Activated CD4-positive, alpha-beta memory T cell treated with anti-CD3 and anti-CD28 coated beads, Interleukin-2, amount 10 ng/mL, durations not matched to agents 7 days and 5 days (primary cell): ENCODE results near the gene MRPL10. TPM values are rescaled to one million over a fixed set of nuclear protein-coding genes. Genes with fewer than 3 reads are reported as not detected.

ENCODE experiments used
- CTCF ChIA-PET: fragments of 350-600 bp; sonication (Branson Sonifier 250); formaldehyde crosslinking; loops from one replicate; lab custom pipeline; 2021; ENCODE audit warnings: antibody characterized with exemption, inconsistent platforms; lab: Charles Lee
- POLR2A ChIA-PET: fragments of 350-600 bp; sonication (Branson Sonifier 250); formaldehyde crosslinking; loops from one replicate; lab custom pipeline; 2021; ENCODE audit warnings: antibody characterized with exemption; lab: Charles Lee
- DNase-seq: peaks from one replicate; pipeline ENCODE4 v3.0.0-alpha.2; 2020
- H3K27ac Mint-ChIP-seq: one replicate; pipeline ENCODE4 v1.8.0; 2021; ENCODE audit warnings: mild to moderate bottlenecking, mixed read lengths
- H3K27me3 Mint-ChIP-seq: one replicate; pipeline ENCODE4 v1.8.0; 2021; ENCODE audit warnings: mixed read lengths
- H3K36me3 Mint-ChIP-seq: one replicate; pipeline ENCODE4 v1.8.0; 2021; ENCODE audit warnings: low read depth, mixed read lengths
- H3K4me1 Mint-ChIP-seq: one replicate; pipeline ENCODE4 v1.8.0; 2021; ENCODE audit warnings: mixed read lengths
- H3K4me3 Mint-ChIP-seq: one replicate; pipeline ENCODE4 v1.8.0; 2021; ENCODE audit warnings: mild to moderate bottlenecking, mixed read lengths
- H3K9me3 Mint-ChIP-seq: one replicate; pipeline ENCODE4 v1.8.0; 2021; ENCODE audit warnings: mixed read lengths
- total RNA-seq, 2 experiments: library from RNA; stranded (reverse); gene quantifications; one replicate each; pipeline ENCODE4 v1.2.3, GENCODE V29; 2021

Gene MRPL10
- total RNA-seq, 2 experiments from 2014 or later, result 91.5 to 95.7 TPM

DNA sequence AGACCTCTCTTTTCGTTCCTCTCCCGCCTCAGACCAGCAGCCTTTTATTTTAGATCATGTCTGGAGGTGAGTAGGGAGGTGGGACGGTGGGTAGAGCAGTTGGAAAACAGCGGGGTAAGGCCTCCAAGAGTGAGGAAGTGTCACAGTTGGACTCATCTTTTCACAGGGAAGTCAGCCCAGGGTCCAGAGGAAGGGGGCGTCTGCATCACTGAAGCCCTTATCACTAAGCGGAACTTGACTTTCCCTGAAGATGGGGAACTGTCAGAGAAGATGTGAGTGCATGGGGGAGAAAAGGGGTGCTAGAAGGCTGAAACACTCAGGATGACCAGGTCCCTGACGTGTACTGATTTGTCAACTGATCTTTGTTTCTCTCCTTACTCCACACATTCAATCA lies 590 bp upstream of the MRPL10 start:
- Mint-ChIP-seq H3K36me3 (peaks cover 28% of the 10 kb centered on the region), H3K4me3 (peak overlapping the region; percentile 90), H3K4me1 (peaks cover 69% of the 10 kb centered on the region), H3K27me3 (no peaks in the 10 kb centered on the region), H3K27ac (peak overlapping the region; percentile 100), H3K9me3 (no peaks in the 10 kb centered on the region)
- no peak for DNase-seq
- POLR2A ChIA-PET, result interaction anchor here (0.6 to 4.4 kb wide), 26 partner anchors 9 to 185 kb away, joined by 3 to 76 read pairs (median 4); partner anchors contain the start of genes CDK5RAP3, KPNB1, OSBPL7 and PNPO
- CTCF ChIA-PET, result interaction anchor here (0.7 to 3.6 kb wide), 8 partner anchors 10 to 115 kb away, joined by 3 to 32 read pairs (median 5); partner anchors contain the start of genes OSBPL7, PNPO, SCRN2 and SP2

DNA sequence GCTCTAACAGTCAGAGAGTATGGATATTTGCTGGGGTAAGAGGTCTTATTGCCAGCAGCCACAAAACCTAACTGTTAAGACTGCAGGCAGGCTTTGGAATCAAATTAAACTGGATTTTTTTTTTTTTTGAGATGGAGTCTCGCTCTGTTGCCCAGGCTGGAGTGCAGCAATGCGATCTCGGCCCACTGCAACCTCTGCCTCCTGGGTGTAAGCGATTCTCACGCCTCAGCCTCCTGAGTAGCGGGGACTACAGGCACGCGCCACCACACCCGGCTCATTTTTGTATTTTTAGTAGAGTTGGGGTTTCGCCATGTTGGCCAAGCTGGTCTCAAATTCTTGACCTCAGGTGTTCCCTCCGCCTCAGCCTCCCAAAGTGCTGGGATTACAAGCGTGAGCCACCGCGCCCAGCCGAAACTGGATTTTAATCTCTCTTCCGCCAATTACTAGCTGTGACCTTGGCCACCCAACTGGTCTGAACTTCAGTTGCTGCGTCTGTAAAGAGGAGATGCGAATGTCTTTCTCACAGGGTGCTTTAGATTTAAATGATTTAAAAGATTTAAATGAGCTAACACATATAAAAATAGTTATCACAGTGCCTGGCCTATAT lies 842 bp downstream of the MRPL10 start:
- CTCF ChIA-PET, result interaction anchor here (1.2 to 3.6 kb wide), 10 partner anchors 8 to 156 kb away, joined by 3 to 32 read pairs (median 6); partner anchors contain the start of genes CDK5RAP3, OSBPL7, PNPO and SCRN2
- no peaks in the 10 kb centered on the region for H3K9me3 Mint-ChIP-seq

DNA sequence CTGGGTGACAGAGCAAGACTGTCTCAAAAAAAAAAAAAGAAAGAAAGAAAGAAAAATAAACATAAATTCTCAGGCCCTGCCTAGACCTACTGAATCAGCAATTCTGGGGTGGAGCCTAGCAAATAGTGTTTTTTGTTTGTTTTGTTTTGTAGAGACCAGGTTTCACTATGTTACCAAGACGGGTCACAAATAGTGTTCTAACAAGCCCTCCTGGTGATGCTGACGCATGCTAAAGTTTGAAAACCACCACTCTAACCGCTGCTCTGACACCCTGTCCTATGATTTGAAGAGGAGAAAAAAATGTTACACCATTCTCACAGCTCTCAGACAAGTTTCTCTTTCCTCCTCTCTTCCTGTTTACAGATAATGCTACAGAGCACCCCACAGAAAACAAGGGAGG lies 1.5 kb downstream of the MRPL10 start:
- Mint-ChIP-seq H3K27ac (peak overlapping the region; percentile 100), H3K9me3 (no peaks in the 10 kb centered on the region), H3K4me3 (peak overlapping the region; percentile 90), H3K27me3 (no peaks in the 10 kb centered on the region), H3K4me1 (peaks cover 57% of the 10 kb centered on the region), H3K36me3 (peaks cover 37% of the 10 kb centered on the region)
- CTCF ChIA-PET, result interaction anchor here (1.4 to 3.6 kb wide), 6 partner anchors 8 to 156 kb away, joined by 3 to 32 read pairs (median 8); partner anchors contain the start of genes OSBPL7, PNPO and SCRN2
- DNase-seq, result peak; percentile 82
- POLR2A ChIA-PET, result interaction anchor here (0.8 to 4.4 kb wide), 14 partner anchors 8 to 183 kb away, joined by 3 to 76 read pairs (median 11); partner anchors contain the start of genes CDK5RAP3, KPNB1, OSBPL7 and PNPO

More for the DNA sequence above, 842 bp downstream of the MRPL10 start:
- H3K27ac Mint-ChIP-seq, result peak overlapping the region; percentile 100
- POLR2A ChIA-PET, result interaction anchor here (0.8 to 4.4 kb wide), 22 partner anchors 9 to 184 kb away, joined by 3 to 76 read pairs (median 5); partner anchors contain the start of genes CDK5RAP3, KPNB1, OSBPL7 and PNPO
- H3K4me1 Mint-ChIP-seq, result peaks cover 63% of the 10 kb centered on the region
- H3K27me3 Mint-ChIP-seq, result no peaks in the 10 kb centered on the region
- H3K36me3 Mint-ChIP-seq, result peaks cover 34% of the 10 kb centered on the region
- DNase-seq, result peak; percentile 21
- H3K4me3 Mint-ChIP-seq, result peak overlapping the region; percentile 90

DNA sequence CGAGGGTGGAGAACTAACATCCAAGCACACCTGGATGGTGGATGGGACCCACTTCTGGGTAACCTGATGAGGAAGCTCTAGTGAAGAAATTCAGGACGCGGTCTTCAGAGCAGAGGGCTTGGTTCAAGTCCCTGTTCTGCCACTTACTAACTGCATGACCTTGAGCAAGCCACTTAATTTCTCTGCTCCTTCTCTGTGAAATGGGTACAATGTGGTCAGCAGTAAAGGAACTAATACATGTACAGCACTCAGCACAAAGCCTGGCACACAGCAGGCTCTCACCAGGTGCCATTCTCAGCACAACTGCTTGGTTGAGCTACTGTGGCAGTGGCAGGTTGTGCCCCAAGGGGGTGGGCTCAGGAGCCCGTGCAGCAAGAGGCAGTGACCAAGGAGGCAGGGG lies 7.8 kb downstream of the MRPL10 start:
- CTCF ChIA-PET, result interaction anchor here (2.5 kb wide), 1 partner anchor 8 kb away, joined by 13 read pairs; the partner anchor contains the start of genes LRRC46 and MRPL10
- peaks cover 41% of the 10 kb centered on the region for H3K36me3 Mint-ChIP-seq
- no peaks in the 10 kb centered on the region for H3K27me3 Mint-ChIP-seq
- DNase-seq, result no peak
- no peaks in the 10 kb centered on the region for H3K9me3 Mint-ChIP-seq
- POLR2A ChIA-PET, result interaction anchor here (1.7 kb wide), 1 partner anchor 174 kb away, joined by 5 read pairs; the partner anchor contains the start of gene KPNB1
- H3K4me3 Mint-ChIP-seq, result no peak overlapping the region
- H3K27ac Mint-ChIP-seq, result no peak overlapping the region
- peaks cover 35% of the 10 kb centered on the region for H3K4me1 Mint-ChIP-seq

DNA sequence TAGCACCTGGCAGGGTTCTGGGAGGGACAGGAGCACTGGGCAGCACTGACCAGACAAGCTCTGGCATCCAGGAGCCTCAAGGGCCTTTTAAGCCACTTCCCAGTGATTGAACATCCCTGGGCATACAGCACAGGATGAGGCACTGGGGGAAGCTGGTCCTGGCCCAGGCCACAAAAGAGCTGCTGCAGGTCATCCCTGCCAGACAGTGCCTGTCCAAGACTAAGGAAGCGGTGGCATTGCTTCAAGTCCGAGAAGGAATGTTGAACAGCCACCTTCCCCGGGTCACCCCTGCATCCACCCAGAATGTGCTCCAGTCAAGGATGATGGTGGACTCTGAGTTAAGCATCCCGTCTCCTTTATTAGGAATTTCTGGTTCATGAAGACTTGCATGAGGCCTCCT lies 8.6 kb downstream of the MRPL10 start:
- no peak for DNase-seq
- peaks cover 37% of the 10 kb centered on the region for H3K36me3 Mint-ChIP-seq
- H3K27me3 Mint-ChIP-seq, result no peaks in the 10 kb centered on the region
- peaks cover 28% of the 10 kb centered on the region for H3K4me1 Mint-ChIP-seq
- no peak overlapping the region for H3K4me3 Mint-ChIP-seq
- POLR2A ChIA-PET, result interaction anchor here (0.8 to 3.1 kb wide), 7 partner anchors 8 to 173 kb away, joined by 3 to 76 read pairs (median 5); partner anchors contain the start of genes KPNB1, LRRC46, MRPL10 and SP2
- peak overlapping the region; percentile 83 for H3K27ac Mint-ChIP-seq
- H3K9me3 Mint-ChIP-seq, result no peaks in the 10 kb centered on the region
- CTCF ChIA-PET, result interaction anchor here (1.2 to 2.6 kb wide), 4 partner anchors 8 to 123 kb away, joined by 3 to 13 read pairs (median 7); partner anchors contain the start of genes LRRC46, MRPL10 and SCRN2

DNA sequence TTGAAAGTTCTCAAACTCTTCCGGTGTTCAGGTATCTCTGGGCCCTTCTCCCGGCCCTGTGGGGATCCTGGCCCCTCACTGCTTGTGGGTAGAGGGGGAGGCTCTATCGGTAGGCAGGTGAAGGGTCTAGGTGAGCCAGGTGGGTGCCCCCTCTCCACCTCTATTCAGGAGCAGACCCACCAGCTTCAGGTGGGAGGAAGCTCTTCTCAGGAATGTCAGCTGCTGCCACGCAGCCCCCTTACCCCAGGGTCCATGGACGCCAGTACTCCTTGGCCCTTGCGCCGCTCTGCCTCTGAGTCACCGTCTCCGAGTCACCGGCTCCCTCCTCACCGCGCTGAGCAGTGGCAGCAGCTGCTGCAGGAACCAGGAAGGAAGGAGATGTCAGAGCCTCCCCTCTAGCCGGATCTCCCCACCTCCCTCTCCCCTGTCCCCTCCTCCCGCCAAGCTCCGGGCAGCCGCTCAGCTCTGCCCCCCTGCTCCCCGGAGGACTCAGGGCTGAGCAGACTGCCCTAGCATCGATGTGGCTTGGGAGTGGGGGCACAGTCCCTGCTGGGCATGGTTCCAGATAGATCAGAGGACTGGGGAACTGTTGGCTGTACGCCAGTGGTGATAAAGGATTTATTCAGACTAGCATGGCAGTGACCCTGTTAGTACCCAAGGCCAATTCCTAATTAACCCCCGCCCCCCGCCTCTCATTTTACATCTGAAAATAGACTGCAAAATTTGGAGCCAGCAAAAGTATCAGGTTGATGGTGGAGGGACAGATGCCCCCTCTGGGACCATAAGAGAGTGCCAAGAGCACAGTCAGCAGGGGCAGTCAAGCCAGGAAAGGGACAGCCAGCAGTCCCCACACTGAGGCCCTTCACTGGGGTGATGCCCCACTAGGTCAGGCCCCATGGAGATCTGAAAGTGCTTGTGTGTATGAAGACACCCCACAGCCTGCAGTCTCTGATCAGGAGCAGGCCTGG lies 9.6 kb downstream of the MRPL10 start, which contains the start of gene OSBPL7:
Gene OSBPL7 (minus strand): TSS at position 371 of the 968 bp plus-strand sequence. CDS start 1,516 bp downstream, outside the sequence.
- Mint-ChIP-seq H3K36me3 (peaks cover 40% of the 10 kb centered on the region), H3K9me3 (no peaks in the 10 kb centered on the region), H3K4me3 (peak within 1 kb of the TSS; percentile 98), H3K27me3 (no peaks in the 10 kb centered on the region), H3K4me1 (peaks cover 28% of the 10 kb centered on the region), H3K27ac (peak within 1 kb of the TSS; percentile 83)
- DNase-seq, result peak; percentile 83
- ChIA-PET CTCF (interaction anchor here (1.2 to 2.6 kb wide), 4 partner anchors 9 to 122 kb away, joined by 3 to 13 read pairs (median 7); partner anchors contain the start of genes LRRC46, MRPL10 and SCRN2), POLR2A (interaction anchor here (1.0 to 3.1 kb wide), 10 partner anchors 9 to 172 kb away, joined by 3 to 76 read pairs (median 4); partner anchors contain the start of genes KPNB1, LRRC46, MRPL10 and SCRN2)

DNA sequence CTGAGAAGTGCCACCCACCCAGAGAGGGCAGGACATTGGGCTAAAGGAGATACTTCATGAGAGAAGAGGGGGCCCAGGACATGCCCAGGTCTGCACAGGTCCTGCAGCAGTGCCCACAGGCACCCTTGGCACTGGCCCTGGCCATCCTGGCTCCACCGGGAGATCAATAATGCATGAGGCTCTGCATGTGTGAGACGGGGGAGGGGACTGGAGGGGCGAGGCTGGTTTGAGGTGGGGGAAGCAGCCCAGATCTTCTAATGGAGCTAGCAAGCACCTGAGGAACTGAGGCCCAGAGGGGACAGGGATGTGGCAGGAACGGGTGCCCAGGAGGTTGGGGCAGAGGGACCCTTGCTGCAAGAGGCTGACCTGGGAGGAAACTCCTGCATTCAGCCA lies 10.3 kb downstream of the MRPL10 start:
- peak overlapping the region; percentile 98 for H3K4me3 Mint-ChIP-seq
- POLR2A ChIA-PET, result interaction anchor here (1.2 to 3.1 kb wide), 8 partner anchors 9 to 133 kb away, joined by 3 to 76 read pairs (median 4); partner anchors contain the start of genes LRRC46, MRPL10, SCRN2 and SP2
- no peaks in the 10 kb centered on the region for H3K9me3 Mint-ChIP-seq
- no peaks in the 10 kb centered on the region for H3K27me3 Mint-ChIP-seq
- H3K27ac Mint-ChIP-seq, result peak overlapping the region; percentile 83
- DNase-seq, result no peak
- peaks cover 28% of the 10 kb centered on the region for H3K4me1 Mint-ChIP-seq
- CTCF ChIA-PET, result interaction anchor here (1.8 to 2.6 kb wide), 3 partner anchors 10 to 122 kb away, joined by 7 to 13 read pairs (median 7); partner anchors contain the start of genes LRRC46, MRPL10 and SCRN2
- H3K36me3 Mint-ChIP-seq, result peaks cover 34% of the 10 kb centered on the region

DNA sequence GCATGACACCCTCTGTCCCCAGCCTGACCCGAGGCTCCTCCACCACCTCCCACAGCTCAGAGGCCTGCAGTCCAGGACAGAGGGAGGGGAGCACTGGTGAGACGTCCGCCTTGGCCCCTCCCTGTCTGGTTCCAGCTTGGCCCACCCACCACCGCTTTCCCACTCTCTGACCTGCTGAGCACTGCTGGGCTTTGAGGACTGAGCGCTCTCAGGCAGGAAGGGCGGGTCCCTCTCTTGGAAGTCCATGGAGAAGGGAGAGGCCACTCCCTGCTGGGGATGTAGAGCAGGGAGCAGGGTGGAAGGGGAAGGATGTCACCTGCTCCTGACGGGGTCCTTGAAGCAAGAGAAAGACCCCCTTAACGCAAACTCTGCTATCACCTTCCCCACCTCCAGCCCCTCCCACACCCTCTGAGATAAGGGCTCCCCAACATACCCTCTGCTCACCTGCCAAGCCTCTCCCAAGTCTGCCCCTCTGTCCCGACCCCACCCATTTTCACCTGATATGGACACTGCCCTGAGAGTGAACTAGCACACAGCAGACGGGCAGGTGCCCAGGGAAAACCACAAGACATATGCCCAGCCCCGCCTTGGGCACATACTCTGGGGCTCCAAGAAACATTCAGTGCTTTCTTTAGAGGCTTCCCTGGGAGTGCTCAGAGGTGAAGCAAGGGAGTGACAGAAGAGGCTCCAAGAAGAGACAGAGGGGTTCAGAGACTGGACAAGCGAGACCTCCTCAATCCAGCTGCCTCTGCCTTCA lies 11.1 kb downstream of the MRPL10 start:
- POLR2A ChIA-PET, result interaction anchor here (1.6 to 3.1 kb wide), 2 partner anchors 10 to 75 kb away, joined by 3 to 76 read pairs; partner anchors contain the start of genes LRRC46 and MRPL10
- CTCF ChIA-PET, result no interaction called here
- Mint-ChIP-seq H3K9me3 (no peaks in the 10 kb centered on the region), H3K4me3 (peak overlapping the region; percentile 98), H3K4me1 (peaks cover 28% of the 10 kb centered on the region), H3K27ac (peak overlapping the region; percentile 83), H3K27me3 (no peaks in the 10 kb centered on the region), H3K36me3 (peaks cover 35% of the 10 kb centered on the region)
- DNase-seq, result no peak

DNA sequence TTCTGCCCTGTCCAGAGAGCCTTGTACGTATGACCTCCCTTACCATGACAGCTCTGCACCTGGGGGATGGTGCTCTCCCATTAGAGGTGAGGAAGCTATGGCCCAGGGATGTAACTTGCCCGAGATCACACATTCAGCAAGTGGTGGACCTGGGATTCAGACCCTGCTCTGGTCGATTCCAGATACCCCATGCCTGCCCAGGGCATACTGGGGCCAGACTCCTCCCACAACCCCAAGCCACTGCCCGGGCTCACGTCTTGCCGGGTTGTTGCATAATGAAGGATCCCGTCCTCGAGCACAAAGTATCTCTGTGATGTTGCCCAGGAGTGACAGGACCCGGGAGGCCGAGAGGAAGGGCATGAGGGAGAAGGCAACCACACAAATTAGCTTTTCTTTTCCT lies 11.9 kb downstream of the MRPL10 start:
- H3K36me3 Mint-ChIP-seq, result peaks cover 40% of the 10 kb centered on the region

DNA sequence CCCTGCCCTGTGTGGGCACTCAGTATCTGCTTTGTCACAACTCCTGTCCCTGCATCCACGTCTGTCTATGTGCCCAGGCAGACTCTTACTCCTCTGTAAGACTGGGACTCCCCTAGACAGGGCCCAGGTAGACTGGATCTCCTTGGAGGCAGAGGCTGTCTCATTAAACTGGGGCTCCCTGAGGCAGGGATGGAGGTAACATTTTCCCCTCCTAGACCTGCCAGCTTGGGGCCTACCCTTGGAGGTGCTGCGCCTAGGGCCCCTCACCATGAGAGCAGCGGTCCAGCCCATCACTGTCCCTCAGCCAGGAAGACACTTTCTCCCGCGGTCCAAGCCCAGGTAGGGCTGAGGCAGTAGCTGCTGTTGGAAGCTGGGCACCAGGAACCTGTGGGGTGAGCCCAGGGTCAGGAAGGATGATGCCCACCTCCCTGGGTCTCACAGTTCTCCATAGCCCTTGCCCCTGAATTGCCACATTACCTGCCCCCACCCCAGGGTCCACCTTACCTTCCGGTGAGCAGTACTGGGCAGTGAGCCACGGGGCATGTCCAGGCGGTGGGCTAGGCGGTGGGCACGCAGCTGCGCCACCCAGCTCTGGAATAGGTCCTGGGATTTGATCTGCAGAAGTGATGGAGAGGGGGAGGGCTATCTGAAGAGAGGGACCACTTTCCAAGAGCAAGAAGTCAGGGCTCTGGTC lies 13.2 kb downstream of the MRPL10 start:
- no peak for DNase-seq
- H3K27ac Mint-ChIP-seq, result no peak overlapping the region
- peaks cover 28% of the 10 kb centered on the region for H3K4me1 Mint-ChIP-seq
- CTCF ChIA-PET, result no interaction called here
- no peaks in the 10 kb centered on the region for H3K9me3 Mint-ChIP-seq
- POLR2A ChIA-PET, result interaction anchor here (0.6 kb wide), 1 partner anchor 35 kb away, joined by 3 read pairs; no protein-coding TSS in a partner anchor
- H3K36me3 Mint-ChIP-seq, result peaks cover 31% of the 10 kb centered on the region
- H3K27me3 Mint-ChIP-seq, result no peaks in the 10 kb centered on the region
- no peak overlapping the region for H3K4me3 Mint-ChIP-seq

More for the DNA sequence above, 11.9 kb downstream of the MRPL10 start:
- Mint-ChIP-seq H3K4me1 (peaks cover 28% of the 10 kb centered on the region), H3K27ac (no peak overlapping the region), H3K27me3 (no peaks in the 10 kb centered on the region), H3K9me3 (no peaks in the 10 kb centered on the region), H3K4me3 (peak overlapping the region; percentile 7)
- ChIA-PET CTCF (no interaction called here), POLR2A (interaction anchor here (1.6 kb wide), 1 partner anchor 76 kb away, joined by 3 read pairs; no protein-coding TSS in a partner anchor)
- DNase-seq, result no peak
